Mesodermal cell (in vitro differentiated cells): ENCODE results near the gene SAP30L.
A peak's percentile ranks its signal among the peaks of the same experiment; 100 is the strongest.

Experiments
- H3K27ac ChIP-seq: 2 replicates; pipeline ENCODE4 v1.7.0; 2013; ENCODE audit warnings: mild to moderate bottlenecking, low read depth, low read length, moderate library complexity; ENCODE audit not compliant: severe bottlenecking
- H3K36me3 ChIP-seq: 2 replicates; pipeline ENCODE4 v1.7.1; 2013; ENCODE audit warnings: mild to moderate bottlenecking, low read length, moderate library complexity; ENCODE audit not compliant: control insufficient read depth, insufficient read depth
- H3K4me1 ChIP-seq: one replicate; pipeline ENCODE4 v1.7.1; 2013; ENCODE audit warnings: mild to moderate bottlenecking, low read length; ENCODE audit not compliant: insufficient read depth, control insufficient read depth, poor library complexity, severe bottlenecking
- H3K4me3 ChIP-seq: 2 replicates; pipeline ENCODE4 v1.7.0; 2013; ENCODE audit warnings: low read length, control low read depth, mild to moderate bottlenecking; ENCODE audit not compliant: insufficient read depth, poor library complexity, severe bottlenecking; ENCODE audit errors: extremely low read depth
- H3K9me3 ChIP-seq: 2 replicates; pipeline ENCODE4 v1.7.1; 2013; ENCODE audit warnings: mild to moderate bottlenecking, low read length, moderate library complexity; ENCODE audit not compliant: control insufficient read depth
- WGBS, 2 experiments: methylation state at CpG; one replicate each; pipeline ENCODE4 v1.1.5; 2013; ENCODE audit warnings: missing lambda C conversion rate in 2 of 2; ENCODE audit not compliant: insufficient coverage in 2 of 2; 5-methylcytosine and 5-hydroxymethylcytosine counted together

Gene SAP30L

DNA sequence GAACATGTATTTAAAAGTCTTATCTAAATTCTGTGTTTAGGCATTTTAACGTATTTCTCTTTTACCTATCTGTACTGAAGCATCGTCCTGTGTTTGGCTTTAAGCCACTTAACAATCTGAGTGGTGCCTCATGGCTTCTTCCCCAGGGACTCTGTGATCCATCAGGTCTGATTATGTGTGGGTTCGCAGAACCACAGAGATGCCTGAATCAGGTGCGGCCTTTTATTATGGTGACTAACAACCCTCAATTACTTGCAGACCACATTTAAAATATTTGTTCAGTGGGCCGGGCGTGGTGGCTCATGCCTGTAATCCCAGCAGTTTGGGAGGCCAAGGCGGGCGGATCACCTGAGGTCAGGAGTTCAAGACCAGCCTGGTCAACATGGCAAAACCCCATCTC lies 39.6 kb upstream of the SAP30L start:
- no peak overlapping the region for H3K27ac ChIP-seq

DNA sequence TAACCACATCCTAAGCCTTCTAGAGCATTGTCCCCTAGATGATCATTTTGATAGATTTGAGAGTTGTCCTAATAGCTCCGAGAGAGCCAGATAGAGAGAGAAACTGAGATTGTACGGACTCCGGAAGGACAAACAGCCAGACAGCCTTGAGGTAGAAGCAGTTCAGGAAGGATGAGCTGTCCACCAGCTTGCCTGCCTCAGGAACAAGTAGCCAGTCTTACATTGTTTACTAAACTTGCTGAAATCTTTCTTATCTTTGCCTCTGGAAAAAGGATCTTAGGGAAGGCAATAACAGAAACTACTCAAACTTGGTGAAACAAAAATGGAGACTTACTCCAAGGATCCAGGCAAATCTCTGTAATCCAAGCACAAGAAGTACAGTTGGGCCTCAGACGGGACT lies 39.0 kb upstream of the SAP30L start:
- peaks cover 18% of the 10 kb centered on the region for H3K36me3 ChIP-seq
- H3K4me3 ChIP-seq = no peak overlapping the region
- H3K27ac ChIP-seq = peak overlapping the region; percentile 24
- no peaks in the 10 kb centered on the region for H3K4me1 ChIP-seq
- H3K9me3 ChIP-seq = no peaks in the 10 kb centered on the region
- 92 to 98% methylated on average over 3 to 4 of the region's 4 CpGs for WGBS, 2 experiments

More for the DNA sequence above, 39.6 kb upstream of the SAP30L start:
- Histone ChIP-seq H3K9me3 (no peaks in the 10 kb centered on the region), H3K4me1 (no peaks in the 10 kb centered on the region), H3K4me3 (no peak overlapping the region), H3K36me3 (peaks cover 17% of the 10 kb centered on the region)
- WGBS, 2 experiments = 94 to 100% methylated on average over 3 to 4 of the region's 8 CpGs

DNA sequence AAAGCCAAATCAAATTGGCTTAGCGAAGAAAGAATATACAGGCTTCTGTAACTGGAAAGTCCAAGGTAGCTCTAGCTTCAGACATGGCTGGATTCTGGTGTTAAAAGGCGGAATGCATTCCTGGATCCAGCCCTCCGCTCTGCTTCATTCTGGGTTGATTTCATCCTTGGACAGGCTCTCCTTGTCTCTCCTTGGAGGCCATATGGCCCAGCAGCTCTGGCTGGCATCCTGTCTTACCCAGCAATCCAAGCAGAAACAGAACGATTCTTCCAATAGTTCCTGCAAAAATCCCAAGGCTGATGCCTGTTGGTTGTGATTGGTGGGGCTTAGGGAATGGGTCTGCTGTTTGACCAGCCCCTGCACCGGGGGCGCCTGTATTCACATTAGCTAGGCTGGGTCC lies 37.0 kb upstream of the SAP30L start:
- no peaks in the 10 kb centered on the region for H3K9me3 ChIP-seq
- WGBS, 2 experiments = 88 to 90% methylated on average over 4 to 5 of the region's 6 CpGs
- peaks cover 33% of the 10 kb centered on the region for H3K36me3 ChIP-seq
- no peak overlapping the region for H3K4me3 ChIP-seq
- no peak overlapping the region for H3K27ac ChIP-seq
- no peaks in the 10 kb centered on the region for H3K4me1 ChIP-seq

DNA sequence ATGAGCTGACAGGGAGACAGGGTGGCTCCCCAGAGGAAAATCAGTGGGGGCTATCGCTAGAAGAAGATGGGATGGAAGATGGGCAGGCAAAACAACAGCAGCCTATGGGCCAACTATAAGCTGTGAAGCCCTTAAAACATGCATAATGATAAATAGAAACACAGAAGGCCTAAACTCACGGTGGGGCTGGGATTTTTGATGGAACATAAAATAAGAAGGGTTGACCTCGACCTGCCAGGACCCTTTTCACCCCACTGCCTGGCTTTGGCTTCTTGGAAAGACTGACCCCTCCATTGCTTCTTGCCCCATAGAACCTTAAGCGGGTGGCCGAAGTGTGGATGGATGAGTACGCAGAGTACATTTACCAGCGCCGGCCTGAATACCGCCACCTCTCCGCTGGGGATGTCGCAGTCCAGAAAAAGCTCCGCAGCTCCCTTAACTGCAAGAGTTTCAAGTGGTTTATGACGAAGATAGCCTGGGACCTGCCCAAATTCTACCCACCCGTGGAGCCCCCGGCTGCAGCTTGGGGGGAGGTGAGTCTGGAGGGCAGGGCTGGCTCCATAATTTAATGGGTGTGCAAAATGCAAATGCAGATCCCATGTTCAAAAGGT lies 36.5 kb upstream of the SAP30L start:
- no peaks in the 10 kb centered on the region for H3K4me1 ChIP-seq
- H3K36me3 ChIP-seq = peaks cover 33% of the 10 kb centered on the region
- H3K9me3 ChIP-seq = no peaks in the 10 kb centered on the region
- H3K27ac ChIP-seq = no peak overlapping the region
- 95 to 99% methylated on average over 14 of the region's 15 CpGs for WGBS, 2 experiments
- no peak overlapping the region for H3K4me3 ChIP-seq

DNA sequence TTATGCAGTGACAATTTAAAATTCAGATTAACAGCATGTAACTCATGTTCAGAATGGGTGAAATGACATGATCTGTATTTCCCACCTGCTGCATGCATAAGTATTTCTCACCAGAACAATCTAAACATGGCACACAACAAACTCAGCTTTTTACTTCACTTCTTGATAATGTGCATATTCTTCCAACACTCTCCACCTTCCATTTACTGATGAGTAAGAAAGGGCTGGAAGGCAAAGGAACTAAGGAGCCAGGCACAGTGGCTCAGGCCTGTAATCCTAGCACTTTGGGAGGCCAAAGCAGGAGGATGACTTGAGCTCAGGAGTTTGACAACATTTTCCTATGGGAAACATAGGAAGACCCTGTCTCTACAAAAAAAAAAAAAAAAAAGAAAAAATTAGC lies 35.8 kb upstream of the SAP30L start:
- H3K4me1 ChIP-seq = no peaks in the 10 kb centered on the region
- H3K36me3 ChIP-seq = peaks cover 33% of the 10 kb centered on the region
- no peak overlapping the region for H3K27ac ChIP-seq
- no peak overlapping the region for H3K4me3 ChIP-seq
- H3K9me3 ChIP-seq = no peaks in the 10 kb centered on the region

DNA sequence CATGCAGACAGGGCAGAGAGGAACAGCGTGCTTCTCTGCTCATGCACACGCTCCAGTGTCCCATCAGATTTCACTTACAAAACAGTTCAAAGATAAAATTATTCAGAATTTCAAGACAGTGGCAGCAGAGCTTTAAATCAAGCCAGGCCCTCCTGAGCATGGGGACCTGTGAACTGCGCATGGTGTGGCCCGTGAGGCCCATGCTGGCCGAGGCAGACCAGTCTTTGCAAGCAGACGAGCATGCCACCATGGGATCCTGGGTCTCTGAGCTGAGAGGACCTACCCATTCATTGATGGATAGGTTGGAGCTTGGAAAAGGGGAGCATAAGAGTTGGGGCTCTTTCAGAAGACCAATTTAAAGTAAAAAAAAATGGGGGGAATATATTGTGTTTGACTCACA lies 35.0 kb upstream of the SAP30L start:
- Histone ChIP-seq H3K36me3 (peaks cover 33% of the 10 kb centered on the region), H3K27ac (no peak overlapping the region), H3K4me1 (no peaks in the 10 kb centered on the region), H3K9me3 (no peaks in the 10 kb centered on the region), H3K4me3 (no peak overlapping the region)
- 88 to 94% methylated on average over 5 to 6 of the region's 6 CpGs for WGBS, 2 experiments

DNA sequence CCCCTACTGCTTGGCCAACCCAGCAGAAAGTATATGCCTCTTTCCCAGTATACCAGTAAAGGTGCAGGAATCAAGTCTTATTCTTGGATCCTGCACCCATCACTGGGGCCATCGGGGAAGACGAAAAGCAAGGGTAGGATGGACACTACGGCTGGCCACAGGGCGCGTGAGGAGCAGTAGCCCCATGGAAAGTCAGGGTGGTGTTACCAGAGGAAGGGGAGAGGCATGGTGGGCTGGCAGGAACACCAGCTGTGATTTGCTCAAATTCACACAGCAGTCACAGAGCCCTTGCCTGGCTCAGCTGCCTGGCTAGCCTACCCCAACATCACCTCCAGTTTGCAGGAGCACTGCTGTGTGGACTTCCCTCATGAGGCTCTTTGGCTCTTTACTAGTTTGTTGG lies 34.5 kb upstream of the SAP30L start:
- Histone ChIP-seq H3K9me3 (no peaks in the 10 kb centered on the region), H3K36me3 (peaks cover 33% of the 10 kb centered on the region), H3K4me3 (no peak overlapping the region), H3K27ac (no peak overlapping the region), H3K4me1 (no peaks in the 10 kb centered on the region)
- 97 to 100% methylated on average over 5 of the region's 5 CpGs for WGBS, 2 experiments

DNA sequence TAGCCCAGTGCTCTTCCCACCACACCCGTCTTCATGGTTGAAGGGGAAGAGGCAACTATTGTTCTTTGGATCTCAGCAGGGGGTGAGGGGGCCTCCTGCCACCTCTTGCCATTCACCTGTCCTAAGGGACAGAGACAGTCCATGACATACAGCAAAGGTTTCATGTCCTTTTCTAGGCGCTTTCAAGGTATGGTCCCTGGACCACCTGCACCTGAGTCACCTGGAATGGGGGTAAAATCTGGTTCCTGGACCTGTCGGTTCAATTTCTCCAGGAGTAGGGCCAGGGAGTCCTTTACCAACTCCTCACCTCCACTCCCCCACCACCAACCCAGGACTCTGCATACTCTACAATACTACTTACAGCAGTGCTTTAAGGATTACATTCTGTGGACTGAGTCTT lies 33.5 kb upstream of the SAP30L start:
- H3K27ac ChIP-seq = no peak overlapping the region
- no peak overlapping the region for H3K4me3 ChIP-seq
- H3K9me3 ChIP-seq = no peaks in the 10 kb centered on the region
- H3K36me3 ChIP-seq = peaks cover 42% of the 10 kb centered on the region
- no peaks in the 10 kb centered on the region for H3K4me1 ChIP-seq
- 90 to 92% methylated on average over 1 to 3 of the region's 3 CpGs for WGBS, 2 experiments

DNA sequence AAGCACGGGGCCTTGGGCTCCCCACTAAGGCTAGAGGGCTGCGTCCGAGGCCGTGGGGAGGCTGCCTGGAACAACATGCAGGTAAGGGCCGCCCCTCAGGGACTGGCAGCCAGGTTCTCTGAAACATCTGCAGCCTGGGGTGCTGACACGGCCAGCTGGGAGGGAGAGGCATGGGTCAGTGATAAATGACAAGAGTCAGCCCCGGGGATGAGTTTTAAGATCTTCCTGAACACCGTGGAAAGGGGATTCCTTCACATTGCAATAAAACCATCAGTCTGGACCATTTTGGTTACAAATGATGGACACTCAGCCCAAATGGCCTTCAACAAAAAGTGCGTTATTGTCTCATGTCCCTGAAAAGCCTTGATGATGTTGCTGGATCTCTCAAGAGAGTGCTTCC lies 32.9 kb upstream of the SAP30L start:
- no peak overlapping the region for H3K4me3 ChIP-seq
- H3K36me3 ChIP-seq = peaks cover 46% of the 10 kb centered on the region
- WGBS, 2 experiments = 91 to 95% methylated on average over 7 to 9 of the region's 9 CpGs
- H3K4me1 ChIP-seq = no peaks in the 10 kb centered on the region
- H3K27ac ChIP-seq = no peak overlapping the region
- no peaks in the 10 kb centered on the region for H3K9me3 ChIP-seq

DNA sequence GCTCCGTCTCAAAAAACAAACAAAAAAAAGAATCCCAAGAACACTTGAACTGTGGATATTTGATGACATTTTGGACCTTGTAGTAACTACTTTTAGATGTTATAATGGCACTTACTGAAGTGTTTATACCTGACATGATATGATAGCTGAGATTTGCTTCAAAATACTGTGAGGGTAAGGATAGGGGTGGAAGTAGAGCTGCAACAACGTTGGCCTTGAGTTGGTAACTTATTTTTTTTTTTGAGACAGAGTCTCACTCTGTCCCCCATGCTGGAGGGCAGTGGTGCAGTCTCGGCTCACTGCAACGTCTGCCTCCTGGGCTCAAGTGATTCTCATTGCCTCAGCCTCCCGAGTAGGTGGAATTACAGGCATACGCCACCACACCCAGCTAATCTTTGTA lies 30.7 kb upstream of the SAP30L start:
- WGBS, 2 experiments = 77 to 86% methylated on average over 4 to 5 of the region's 6 CpGs
- no peaks in the 10 kb centered on the region for H3K4me1 ChIP-seq
- H3K4me3 ChIP-seq = no peak overlapping the region
- H3K27ac ChIP-seq = no peak overlapping the region
- no peaks in the 10 kb centered on the region for H3K9me3 ChIP-seq
- peaks cover 41% of the 10 kb centered on the region for H3K36me3 ChIP-seq

DNA sequence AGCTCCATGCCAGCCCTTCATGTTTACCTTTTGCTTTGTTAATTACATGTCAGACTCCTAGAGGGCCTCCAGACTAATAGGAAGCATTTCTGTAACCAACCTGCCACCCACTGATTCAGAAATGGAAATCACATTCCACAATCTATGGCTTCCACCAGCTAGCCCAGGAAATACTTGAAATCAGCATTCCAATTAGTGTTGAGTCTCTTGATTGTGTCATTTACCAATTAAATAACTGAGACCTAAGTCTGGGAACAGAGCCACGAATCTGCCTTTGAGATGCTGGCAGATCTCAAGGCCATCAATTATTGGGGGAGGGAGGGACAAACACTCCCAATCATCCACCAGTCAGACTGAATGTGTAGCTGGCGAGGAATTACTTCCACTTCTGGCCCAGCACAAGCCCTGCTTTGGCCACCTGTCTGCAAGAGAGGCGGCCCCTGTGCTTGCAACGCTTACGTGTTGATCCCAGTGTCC lies 27.4 kb upstream of the SAP30L start:
- no peak overlapping the region for H3K4me3 ChIP-seq
- no peaks in the 10 kb centered on the region for H3K4me1 ChIP-seq
- no peak overlapping the region for H3K27ac ChIP-seq
- H3K9me3 ChIP-seq = no peaks in the 10 kb centered on the region
- 88 to 89% methylated on average over 3 to 4 of the region's 5 CpGs for WGBS, 2 experiments
- peaks cover 18% of the 10 kb centered on the region for H3K36me3 ChIP-seq
